ENCODE data around the gene TMEM14C. TPM values are rescaled to one million over a fixed set of nuclear protein-coding genes. Genes with fewer than 3 reads are reported as not detected.
"Not testable (repeated sequence)": the region's sequence is repeated elsewhere in the genome, so short reads cannot be mapped to it uniquely, and the experiment has no call there.

TMEM14C gene
- total and polyA plus RNA-seq, 2 experiments from 2014 or later, result 123 to 232 TPM

DNA sequence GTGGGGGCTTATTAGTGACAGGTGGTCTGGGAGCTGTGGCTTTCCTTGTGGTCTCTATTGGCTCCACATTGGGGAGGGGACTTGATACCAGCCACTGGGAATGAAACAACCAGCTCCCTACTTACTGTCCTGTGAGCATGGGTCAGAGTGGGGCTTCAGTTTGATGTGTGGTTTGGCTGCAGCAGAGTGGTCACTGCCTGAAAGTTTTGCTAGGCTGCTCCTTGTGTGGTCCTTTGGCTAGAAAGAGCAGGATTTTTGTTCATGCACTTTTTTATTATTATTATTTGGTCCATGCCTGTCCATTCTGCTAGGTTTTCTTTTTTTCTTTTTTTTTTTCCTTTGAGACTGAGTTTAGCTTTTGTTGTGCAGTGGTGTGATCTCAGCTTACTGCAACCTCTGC lies 17.2 kb downstream of the TMEM14C start (continued):
- TF ChIP-seq, protein P1, sequence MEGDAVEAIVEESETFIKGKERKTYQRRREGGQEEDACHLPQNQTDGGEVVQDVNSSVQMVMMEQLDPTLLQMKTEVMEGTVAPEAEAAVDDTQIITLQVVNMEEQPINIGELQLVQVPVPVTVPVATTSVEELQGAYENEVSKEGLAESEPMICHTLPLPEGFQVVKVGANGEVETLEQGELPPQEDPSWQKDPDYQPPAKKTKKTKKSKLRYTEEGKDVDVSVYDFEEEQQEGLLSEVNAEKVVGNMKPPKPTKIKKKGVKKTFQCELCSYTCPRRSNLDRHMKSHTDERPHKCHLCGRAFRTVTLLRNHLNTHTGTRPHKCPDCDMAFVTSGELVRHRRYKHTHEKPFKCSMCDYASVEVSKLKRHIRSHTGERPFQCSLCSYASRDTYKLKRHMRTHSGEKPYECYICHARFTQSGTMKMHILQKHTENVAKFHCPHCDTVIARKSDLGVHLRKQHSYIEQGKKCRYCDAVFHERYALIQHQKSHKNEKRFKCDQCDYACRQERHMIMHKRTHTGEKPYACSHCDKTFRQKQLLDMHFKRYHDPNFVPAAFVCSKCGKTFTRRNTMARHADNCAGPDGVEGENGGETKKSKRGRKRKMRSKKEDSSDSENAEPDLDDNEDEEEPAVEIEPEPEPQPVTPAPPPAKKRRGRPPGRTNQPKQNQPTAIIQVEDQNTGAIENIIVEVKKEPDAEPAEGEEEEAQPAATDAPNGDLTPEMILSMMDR (conservative IDR thresholded peaks at IDR 0.05; ENCODE audit: low read depth in 2 of 2), result no peak
- TF ChIP-seq ZNF331 (CRISPR knock-in tag; IDR thresholded peaks at IDR 0.05; ENCODE audit: low read depth), result no peak
- TF ChIP-seq JUNB (IDR thresholded peaks at IDR 0.05; ENCODE audit: unreplicated experiment), result no peak
- TF ChIP-seq, protein P2, sequence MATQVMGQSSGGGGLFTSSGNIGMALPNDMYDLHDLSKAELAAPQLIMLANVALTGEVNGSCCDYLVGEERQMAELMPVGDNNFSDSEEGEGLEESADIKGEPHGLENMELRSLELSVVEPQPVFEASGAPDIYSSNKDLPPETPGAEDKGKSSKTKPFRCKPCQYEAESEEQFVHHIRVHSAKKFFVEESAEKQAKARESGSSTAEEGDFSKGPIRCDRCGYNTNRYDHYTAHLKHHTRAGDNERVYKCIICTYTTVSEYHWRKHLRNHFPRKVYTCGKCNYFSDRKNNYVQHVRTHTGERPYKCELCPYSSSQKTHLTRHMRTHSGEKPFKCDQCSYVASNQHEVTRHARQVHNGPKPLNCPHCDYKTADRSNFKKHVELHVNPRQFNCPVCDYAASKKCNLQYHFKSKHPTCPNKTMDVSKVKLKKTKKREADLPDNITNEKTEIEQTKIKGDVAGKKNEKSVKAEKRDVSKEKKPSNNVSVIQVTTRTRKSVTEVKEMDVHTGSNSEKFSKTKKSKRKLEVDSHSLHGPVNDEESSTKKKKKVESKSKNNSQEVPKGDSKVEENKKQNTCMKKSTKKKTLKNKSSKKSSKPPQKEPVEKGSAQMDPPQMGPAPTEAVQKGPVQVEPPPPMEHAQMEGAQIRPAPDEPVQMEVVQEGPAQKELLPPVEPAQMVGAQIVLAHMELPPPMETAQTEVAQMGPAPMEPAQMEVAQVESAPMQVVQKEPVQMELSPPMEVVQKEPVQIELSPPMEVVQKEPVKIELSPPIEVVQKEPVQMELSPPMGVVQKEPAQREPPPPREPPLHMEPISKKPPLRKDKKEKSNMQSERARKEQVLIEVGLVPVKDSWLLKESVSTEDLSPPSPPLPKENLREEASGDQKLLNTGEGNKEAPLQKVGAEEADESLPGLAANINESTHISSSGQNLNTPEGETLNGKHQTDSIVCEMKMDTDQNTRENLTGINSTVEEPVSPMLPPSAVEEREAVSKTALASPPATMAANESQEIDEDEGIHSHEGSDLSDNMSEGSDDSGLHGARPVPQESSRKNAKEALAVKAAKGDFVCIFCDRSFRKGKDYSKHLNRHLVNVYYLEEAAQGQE (IDR thresholded peaks at IDR 0.05; ENCODE audit: unreplicated experiment), result no peak

DNA sequence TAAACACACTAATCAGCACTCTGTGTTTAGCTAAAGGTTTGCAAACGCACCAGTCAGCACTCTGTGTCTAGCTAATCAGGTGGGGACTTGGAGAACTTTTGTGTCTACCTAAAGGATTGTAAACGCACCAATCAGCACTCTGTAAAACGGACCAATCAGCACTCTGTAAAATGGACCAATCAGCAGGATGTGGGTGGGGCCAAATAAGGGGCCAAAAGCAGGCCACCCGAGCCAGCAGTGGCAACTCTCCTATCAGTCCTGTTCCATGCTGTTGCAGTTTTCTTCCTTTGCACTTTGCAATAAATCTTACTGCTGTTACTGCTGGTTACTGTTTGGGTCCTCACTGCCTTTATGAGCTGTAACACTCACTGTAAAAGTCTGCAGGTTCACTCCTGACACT lies 18.8 kb downstream of the TMEM14C start:
- H3K79me2 ChIP-seq (replicated peaks; ENCODE audit: insufficient read depth); H3K27me3 ChIP-seq (ENCODE audit: insufficient read depth); H3K36me3 ChIP-seq (ENCODE audit: insufficient read depth); H2AFZ ChIP-seq; H3K27me3 Mint-ChIP-seq (ENCODE audit: insufficient read depth, low read depth, poor library complexity); H4K20me1 ChIP-seq (replicated peaks; ENCODE audit: insufficient read depth); DNase-seq (ENCODE audit: low spot score); H3K9me2 ChIP-seq (ENCODE audit: insufficient read depth); H3K4me3 ChIP-seq; ATAC-seq; H3K27ac Mint-ChIP-seq; H3F3A ChIP-seq (replicated peaks; ENCODE audit: low read depth); H3K4me3 Mint-ChIP-seq; H3K27ac ChIP-seq (ENCODE audit: low read depth); H3K4me2 ChIP-seq; H3K9me3 Mint-ChIP-seq: not testable (repeated sequence)
- Mint-ChIP-seq H3K36me3 (ENCODE audit: low read depth) (peaks cover 17% of the 10 kb centered on the region), H3K4me1 (peaks cover 14% of the 10 kb centered on the region)
- peaks cover 22% of the 10 kb centered on the region; the same call in 1 of the 2 replicates for H3K4me1 ChIP-seq (ENCODE audit: insufficient read depth)

DNA sequence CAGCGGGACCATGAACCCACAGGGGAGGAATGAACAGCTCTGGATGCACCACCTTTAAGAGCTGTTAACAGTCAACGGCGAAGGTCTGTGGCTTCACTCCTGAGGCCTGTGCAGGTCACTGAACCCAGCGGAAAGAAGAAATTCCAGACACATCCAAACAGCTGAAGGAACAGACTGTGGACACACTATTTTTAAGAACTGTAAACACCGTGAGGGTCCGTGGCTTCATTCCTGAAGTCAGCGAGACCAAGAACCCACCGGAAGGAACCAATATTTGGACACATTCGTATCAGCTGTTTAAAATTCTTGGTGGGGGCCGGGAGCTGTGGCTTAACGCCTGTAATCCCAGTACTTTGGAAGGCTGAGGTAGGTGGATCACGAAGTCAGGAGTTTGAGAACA lies 19.4 kb downstream of the TMEM14C start:
- Mint-ChIP-seq H3K4me1 (peaks cover 21% of the 10 kb centered on the region), H3K36me3 (ENCODE audit: low read depth) (peaks cover 17% of the 10 kb centered on the region), H3K4me3 (no peak overlapping the region), H3K9me3 (no peaks in the 10 kb centered on the region), H3K27ac (no peak overlapping the region), H3K27me3 (ENCODE audit: insufficient read depth, low read depth, poor library complexity) (peaks cover 5% of the 10 kb centered on the region)
- H4K20me1 ChIP-seq (replicated peaks; ENCODE audit: insufficient read depth), result no peaks in the 10 kb centered on the region
- DNase-seq (ENCODE audit: low spot score) (no peak), ATAC-seq (no peak)
- H3K9me2 ChIP-seq (ENCODE audit: insufficient read depth), result no peaks in the 10 kb centered on the region
- H3K4me3 ChIP-seq, result no peak overlapping the region
- no peaks in the 10 kb centered on the region for H3K36me3 ChIP-seq (ENCODE audit: insufficient read depth)
- no peak overlapping the region for H3K27ac ChIP-seq (ENCODE audit: low read depth)
- H3K27me3 ChIP-seq (ENCODE audit: insufficient read depth), result no peaks in the 10 kb centered on the region
- peaks cover 14% of the 10 kb centered on the region for H3F3A ChIP-seq (replicated peaks; ENCODE audit: low read depth)
- no peak for TF ChIP-seq NANOG (IDR thresholded peaks at IDR 0.05; ENCODE audit: borderline replicate concordance)
- no peaks in the 10 kb centered on the region for H3K79me2 ChIP-seq (replicated peaks; ENCODE audit: insufficient read depth)
- H3K4me1 ChIP-seq (ENCODE audit: insufficient read depth), result peaks cover 27% of the 10 kb centered on the region; the same call in 1 of the 2 replicates
- H3K4me2 ChIP-seq, result no peak overlapping the region
- no peak overlapping the region for H2AFZ ChIP-seq

All from GM23338 (cell line).